Endothelial cell of umbilical vein (primary cell): ENCODE data around the gene MMRN2. TPM values are rescaled to one million over a fixed set of nuclear protein-coding genes. Genes with fewer than 3 reads are reported as not detected.
"Not testable (repeated sequence)": the region's sequence is repeated elsewhere in the genome, so short reads cannot be mapped to it uniquely, and the experiment has no call there.

Source experiments
- BruUV-seq: library from RNA; stranded (reverse); fragments of 400-500 nt; replicated peaks from 2 replicates; lab custom pipeline; 2021; lab: Mats Ljungman, UMichigan
- CTCF ChIA-PET: fragments of 300-600, 350-600 bp; sonication (Branson Sonifier 250); formaldehyde crosslinking; loops from one replicate; lab custom pipeline; 2021; ENCODE audit warnings: antibody characterized with exemption, inconsistent platforms; lab: Charles Lee
- POLR2A ChIA-PET: fragments of 300-600, 350-600 bp; sonication (Branson Sonifier 250); formaldehyde crosslinking; loops from one replicate; lab custom pipeline; 2021; ENCODE audit warnings: antibody characterized with exemption, inconsistent platforms; lab: Charles Lee
- DNase-seq: peaks from one replicate; pipeline ENCODE4 v3.0.0-alpha.2; 2011; ENCODE audit warnings: low read depth, low spot score
- FAIRE-seq: peaks from 2 replicates; lab custom pipeline; 2011; peaks lifted over from hg19 to GRCh38; lab: Jason Lieb, UNC
- H2AFZ ChIP-seq: 2 replicates; pipeline ENCODE4 v1.6.0; 2012; ENCODE audit warnings: low read depth, low read length, control low read depth, inconsistent platforms
- H3K27ac ChIP-seq: 2 replicates; pipeline ENCODE4 v1.5.1; 2011; ENCODE audit warnings: low read depth, mild to moderate bottlenecking, control low read depth, low read length, moderate library complexity; ENCODE audit not compliant: insufficient read depth
- H3K27me3 ChIP-seq, 2 experiments: 2 replicates each; pipeline versions ENCODE4 v1.6.0 to v1.6.1; 2011; ENCODE audit warnings: low read length in 2 of 2, mixed read lengths in 1 of 2; ENCODE audit not compliant: control insufficient read depth in 2 of 2, insufficient read depth in 2 of 2
- H3K36me3 ChIP-seq, 2 experiments: 2 replicates in 1 of 2; 3 replicates in 1 of 2; pipeline ENCODE4 v1.5.1; 2011; ENCODE audit warnings: low read length in 2 of 2, mild to moderate bottlenecking in 1 of 2, moderate library complexity in 1 of 2; ENCODE audit not compliant: control insufficient read depth in 2 of 2, insufficient read depth in 2 of 2; ENCODE audit errors: extremely low read depth in 1 of 2
- H3K4me1 ChIP-seq: 3 replicates; pipeline ENCODE4 v1.5.1; 2011; ENCODE audit warnings: mild to moderate bottlenecking, low read length; ENCODE audit not compliant: control insufficient read depth, insufficient read depth; ENCODE audit errors: extremely low read depth
- H3K4me2 ChIP-seq: 2 replicates; pipeline ENCODE4 v1.6.1; 2011; ENCODE audit warnings: low read length, control low read depth, mixed read lengths; ENCODE audit not compliant: insufficient read depth
- H3K4me3 ChIP-seq, 3 experiments: fragments of 200-600 bp in 1 of 3; sonication (generic), shearing (Covaris generic) in 1 of 3; replicated peaks in 1 of 3; 2 replicates each; pipeline ENCODE4 v1.5.1; 2011 to 2016; ENCODE audit warnings: control low read depth in 3 of 3, low read length in 3 of 3, mild to moderate bottlenecking in 2 of 3, inconsistent platforms in 1 of 3, low read depth in 1 of 3, moderate library complexity in 1 of 3; ENCODE audit not compliant: insufficient read depth in 1 of 3
- H3K79me2 ChIP-seq: 2 replicates; pipeline ENCODE4 v1.6.0; 2012; ENCODE audit warnings: low read length, inconsistent platforms; ENCODE audit not compliant: control insufficient read depth, insufficient read depth
- H3K9ac ChIP-seq: replicated peaks from 2 replicates; pipeline ENCODE3; 2011; ENCODE audit warnings: low read length, control low read depth; ENCODE audit not compliant: insufficient read depth; ENCODE audit errors: extremely low read depth
- H3K9me1 ChIP-seq: replicated peaks from 3 replicates; pipeline ENCODE4 v1.6.0; 2011; ENCODE audit warnings: mild to moderate bottlenecking, low read length; ENCODE audit not compliant: control insufficient read depth, insufficient read depth; ENCODE audit errors: extremely low read depth
- H3K9me3 ChIP-seq: replicated peaks from 2 replicates; pipeline ENCODE4 v1.5.1; 2012; ENCODE audit warnings: low read length, inconsistent platforms; ENCODE audit not compliant: control insufficient read depth, insufficient read depth
- H4K20me1 ChIP-seq: replicated peaks from 2 replicates; pipeline ENCODE3; 2011; ENCODE audit warnings: mild to moderate bottlenecking, low read length; ENCODE audit not compliant: control insufficient read depth, insufficient read depth; ENCODE audit errors: extremely low read depth
- CTCF ChIP-seq, 2 donors: IDR thresholded peaks; 1 replicate in 1 of 2; 2 replicates in 1 of 2; pipeline ENCODE4 v1.5.1; 2011; ENCODE audit warnings: low read length in 2 of 2, mild to moderate bottlenecking in 2 of 2, moderate library complexity in 2 of 2, control low read depth in 1 of 2, inconsistent platforms in 1 of 2, low read depth in 1 of 2; ENCODE audit not compliant: insufficient read depth in 1 of 2; ENCODE audit errors: extremely low read depth in 1 of 2
- EZH2 ChIP-seq: IDR thresholded peaks from 2 replicates; pipeline ENCODE4 v1.6.1; 2012; ENCODE audit warnings: borderline replicate concordance, low read depth, mild to moderate bottlenecking, moderate library complexity, low read length, inconsistent platforms; ENCODE audit not compliant: severe bottlenecking
- FOS ChIP-seq: IDR thresholded peaks from 2 replicates; pipeline ENCODE4 v1.6.1; 2011; ENCODE audit warnings: mild to moderate bottlenecking, low read length, moderate library complexity, borderline replicate concordance; ENCODE audit not compliant: insufficient read depth
- GATA2 ChIP-seq: IDR thresholded peaks from 2 replicates; pipeline ENCODE4 v1.7.0; 2011; ENCODE audit warnings: low read depth, mild to moderate bottlenecking, moderate library complexity, mixed read lengths, low read length; ENCODE audit not compliant: insufficient read length, insufficient read depth
- JUN ChIP-seq: IDR thresholded peaks from 2 replicates; pipeline ENCODE4 v1.6.1; 2011; ENCODE audit warnings: borderline replicate concordance, low read depth; ENCODE audit not compliant: insufficient read length, insufficient read depth
- MAX ChIP-seq: IDR thresholded peaks from 2 replicates; pipeline ENCODE4 v1.6.1; 2011; ENCODE audit not compliant: insufficient read depth, insufficient read length
- MYC ChIP-seq: IDR thresholded peaks from one replicate; pipeline ENCODE4 v1.6.1; 2011; ENCODE audit warnings: mild to moderate bottlenecking, low read depth, low read length
- POLR2A ChIP-seq: IDR thresholded peaks from 2 replicates; pipeline ENCODE4 v1.6.1; 2012; ENCODE audit warnings: low read depth, mild to moderate bottlenecking, control low read depth, low read length
- POLR2AphosphoS5 ChIP-seq: IDR thresholded peaks from 2 replicates; pipeline ENCODE4 v1.6.1; 2012; ENCODE audit warnings: low read depth, mild to moderate bottlenecking, control low read depth, low read length, moderate library complexity; ENCODE audit not compliant: insufficient read depth
- dilution Hi-C: fragments of 300-500 bp; cut with MboI; formaldehyde crosslinking; loops from one replicate; pipeline ENCODE4 v1.15.0; 2019; ENCODE audit warnings: low sequenced_read_pairs; ENCODE audit not compliant: extremely low pct_ligation_motif_present
- intact Hi-C: fragments of 100-400 bp; cut with micrococcal nuclease; formaldehyde crosslinking; loops from one replicate; pipeline ENCODE4 v1.10.0; 2022
- polyA plus RNA-seq, 4 experiments: library from polyadenylated mRNA; depleted of rRNA in 3 of 4; stranded (reverse) in 3 of 4; unstranded in 1 of 4; fragments of >200 nt; gene quantifications; 2 replicates each; pipeline versions ENCODE4 v1.2.1 to v1.2.3, GENCODE V29; 2011 to 2012; ENCODE audit warnings: missing spikeins in 1 of 4
- total RNA-seq: library from RNA; stranded (reverse); gene quantifications from 2 replicates; pipeline ENCODE4 v1.2.3, GENCODE V29; 2021

The MMRN2 gene
- total and polyA plus RNA-seq, 2 donors (not counting 3 experiments of a cell fraction or from before 2014, with no cell fraction given), result 154 to 169 TPM

- H3K9ac ChIP-seq, result no peak overlapping the region
- H3K27ac ChIP-seq, result no peak overlapping the region
- H3K9me3 ChIP-seq, result no peaks in the 10 kb centered on the region
- DNase-seq, result peak; percentile 4
- no TSS peak for BruUV-seq
- dilution Hi-C loops (no loop called here), intact Hi-C loops (no loop called here)
- H3K4me1 ChIP-seq, result no peaks in the 10 kb centered on the region
- TF ChIP-seq GATA2, result no peak
- TF ChIP-seq POLR2AphosphoS5, result no peak
- no peak for TF ChIP-seq MYC
- no peak for TF ChIP-seq CTCF (IDR thresholded peaks at IDR 0.05; ENCODE audit: extremely low read depth in 1 of 2, insufficient read depth in 1 of 2, low read depth in 1 of 2, low read length in 2 of 2)
- no peak for TF ChIP-seq MAX
- no peak for TF ChIP-seq POLR2A
- no peak for TF ChIP-seq JUN
- no peak for TF ChIP-seq EZH2
- TF ChIP-seq FOS, result no peak
- no peaks in the 10 kb centered on the region for H3K27me3 ChIP-seq
- no peak for FAIRE-seq
- no peaks in the 10 kb centered on the region for H4K20me1 ChIP-seq
- H3K9me1 ChIP-seq, result no peaks in the 10 kb centered on the region
- H3K79me2 ChIP-seq, result no peaks in the 10 kb centered on the region
- no peaks in the 10 kb centered on the region for H3K36me3 ChIP-seq
- no peak overlapping the region for H3K4me3 ChIP-seq
- POLR2A ChIA-PET, result no interaction called here
- H2AFZ ChIP-seq, result no peak overlapping the region
- H3K4me2 ChIP-seq, result no peak overlapping the region
- CTCF ChIA-PET, result no interaction called here
Observed at GRCh38 chr10:87000491-87000890, 43.1 kb upstream of the MMRN2 start.

GRCh38 chr10:86999802-87000403 lies 42.5 kb upstream of the MMRN2 start:
- H3K27ac ChIP-seq, FAIRE-seq, H3K79me2 ChIP-seq, H3K4me2 ChIP-seq, POLR2A ChIA-PET, H3K4me1 ChIP-seq, intact Hi-C loops, H3K4me3 ChIP-seq, H3K9ac ChIP-seq, H3K36me3 ChIP-seq, BruUV-seq, H3K27me3 ChIP-seq, dilution Hi-C loops, H4K20me1 ChIP-seq, CTCF ChIA-PET, H3K9me3 ChIP-seq, H3K9me1 ChIP-seq, H2AFZ ChIP-seq, DNase-seq: not testable (repeated sequence)
